Upper lobe of left lung (tissue), 4 donors: ENCODE measurements around the gene LRBA.
"Not testable (repeated sequence)": the region's sequence is repeated elsewhere in the genome, so short reads cannot be mapped to it uniquely, and the experiment has no call there.

Experiments used
- CTCF ChIP-seq, 6 experiments: fragments of 450-650 bp in 4 of 6; fragments of 200-600 bp in 2 of 6; sonication (generic) in 2 of 6; IDR thresholded peaks; one replicate each; pipeline ENCODE4 v1.5.1; 2016 to 2019; ENCODE audit warnings: antibody characterized with exemption in 6 of 6
- POLR2A ChIP-seq, 4 donors: fragments of 450-650 bp; IDR thresholded peaks; one replicate each; pipeline ENCODE4 v1.5.1; 2016 to 2017; ENCODE audit warnings: antibody characterized with exemption in 4 of 4, mild to moderate bottlenecking in 2 of 4
- POLR2AphosphoS5 ChIP-seq, 2 donors: sonication (generic); formaldehyde crosslinking; IDR thresholded peaks; one replicate each; pipeline ENCODE4 v1.5.1; 2017; ENCODE audit warnings: antibody characterized with exemption in 2 of 2

GRCh38 chr4:150993577-150993976 is 21.5 kb downstream of the LRBA start:
- not testable (repeated sequence) for TF ChIP-seq CTCF, POLR2A, POLR2AphosphoS5 (IDR thresholded peaks at IDR 0.05)
